IMR-90 (cell line): ENCODE results near the gene ACY1. TPM values are rescaled to one million over a fixed set of nuclear protein-coding genes. Genes with fewer than 3 reads are reported as not detected.

Source experiments
- ATAC-seq: fragments of 200-7000 bp; cut with Tn5 transposase; 2 replicates; pipeline ENCODE4 v1.9.1; 2020; ENCODE audit warnings: low read depth, mild to moderate bottlenecking, moderate library complexity
- BruUV-seq: library from RNA; stranded (reverse); fragments of 400-500 nt; replicated peaks from 2 replicates; lab custom pipeline; 2021; lab: Mats Ljungman, UMichigan
- CTCF ChIA-PET: fragments of 300-600 bp; formaldehyde crosslinking; extraction: SDS; loops from one replicate; lab custom pipeline; 2021; ENCODE audit warnings: antibody characterized with exemption; lab: Yijun Ruan, JAX
- POLR2A ChIA-PET: fragments of 300-600 bp; sonication (Branson Sonifier 250); formaldehyde crosslinking; loops from one replicate; lab custom pipeline; 2022; ENCODE audit warnings: antibody characterized with exemption; ENCODE audit not compliant: unreplicated experiment; lab: Charles Lee
- DNase-seq: peaks from one replicate; pipeline ENCODE4 v3.0.0; 2013
- H2AFZ ChIP-seq: replicated peaks from 2 replicates; pipeline ENCODE3; 2013; ENCODE audit warnings: low read length, mild to moderate bottlenecking; ENCODE audit not compliant: poor library complexity
- H2AK5ac ChIP-seq: 2 replicates; pipeline ENCODE4 v1.6.1; 2013; ENCODE audit warnings: low read depth, low read length, inconsistent platforms
- H2AK9ac ChIP-seq: replicated peaks from 2 replicates; pipeline ENCODE3; 2013; ENCODE audit warnings: mild to moderate bottlenecking, low read depth, low read length, moderate library complexity; ENCODE audit not compliant: poor library complexity
- H2BK120ac ChIP-seq: 2 replicates; pipeline ENCODE4 v1.6.1; 2013; ENCODE audit warnings: low read depth, low read length, inconsistent platforms
- H2BK15ac ChIP-seq: 3 replicates; pipeline ENCODE4 v1.6.1; 2013; ENCODE audit warnings: low read depth, low read length, inconsistent platforms
- H2BK20ac ChIP-seq: 2 replicates; pipeline ENCODE4 v1.6.1; 2013; ENCODE audit warnings: low read depth, mild to moderate bottlenecking, inconsistent platforms, low read length, moderate library complexity
- H2BK5ac ChIP-seq: 2 replicates; pipeline ENCODE4 v1.6.1; 2013; ENCODE audit warnings: mild to moderate bottlenecking, low read depth, low read length, inconsistent platforms; ENCODE audit not compliant: poor library complexity, severe bottlenecking
- H3K14ac ChIP-seq: replicated peaks from 2 replicates; pipeline ENCODE4 v1.6.1; 2013; ENCODE audit warnings: low read depth, low read length, inconsistent platforms
- H3K18ac ChIP-seq: 2 replicates; pipeline ENCODE4 v1.6.1; 2013; ENCODE audit warnings: low read depth, low read length, control low read depth
- H3K23ac ChIP-seq: 2 replicates; pipeline ENCODE4 v1.6.1; 2013; ENCODE audit warnings: low read depth, low read length, inconsistent platforms
- H3K27ac ChIP-seq: 2 replicates; pipeline ENCODE4 v1.5.1; 2013; ENCODE audit warnings: mild to moderate bottlenecking, control low read depth, low read length; ENCODE audit not compliant: insufficient read depth
- H3K27me3 ChIP-seq: 2 replicates; pipeline ENCODE4 v1.6.1; 2013; ENCODE audit warnings: low read length; ENCODE audit not compliant: control insufficient read depth, insufficient read depth
- H3K36me3 ChIP-seq: 2 replicates; pipeline ENCODE4 v1.6.1; 2013; ENCODE audit warnings: low read length, mixed read lengths; ENCODE audit not compliant: control insufficient read depth, insufficient read depth
- H3K4ac ChIP-seq: 2 replicates; pipeline ENCODE4 v1.6.1; 2013; ENCODE audit warnings: low read depth, low read length, inconsistent platforms
- H3K4me1 ChIP-seq: 2 replicates; pipeline ENCODE4 v1.6.1; 2013; ENCODE audit warnings: low read length, mixed read lengths; ENCODE audit not compliant: control insufficient read depth, insufficient read depth
- H3K4me2 ChIP-seq: 2 replicates; pipeline ENCODE4 v1.6.1; 2013; ENCODE audit warnings: low read depth, mild to moderate bottlenecking, control low read depth, low read length, moderate library complexity
- H3K4me3 ChIP-seq: 2 replicates; pipeline ENCODE4 v1.5.1; 2013; ENCODE audit warnings: low read depth, mild to moderate bottlenecking, control low read depth, low read length, moderate library complexity; ENCODE audit not compliant: insufficient read depth
- H3K56ac ChIP-seq: 2 replicates; pipeline ENCODE4 v1.6.1; 2013; ENCODE audit warnings: low read length, inconsistent platforms; ENCODE audit not compliant: insufficient read depth; ENCODE audit errors: extremely low read depth
- H3K79me1 ChIP-seq, 2 experiments: 2 replicates each; pipeline ENCODE4 v1.6.1; 2013; ENCODE audit warnings: low read length in 2 of 2, inconsistent platforms in 1 of 2, low read depth in 1 of 2
- H3K9ac ChIP-seq: 2 replicates; pipeline ENCODE4 v1.6.1; 2013; ENCODE audit warnings: low read depth, low read length, control low read depth
- H3K9me1 ChIP-seq: 2 replicates; pipeline ENCODE4 v1.6.1; 2013; ENCODE audit warnings: low read length, inconsistent platforms; ENCODE audit not compliant: insufficient read depth
- H3K9me3 ChIP-seq: 2 replicates; pipeline ENCODE4 v1.6.1; 2013; ENCODE audit warnings: low read length; ENCODE audit not compliant: control insufficient read depth, insufficient read depth
- H4K20me1 ChIP-seq: 2 replicates; pipeline ENCODE4 v1.6.1; 2013; ENCODE audit warnings: low read length, inconsistent platforms; ENCODE audit not compliant: insufficient read depth
- H4K5ac ChIP-seq: 2 replicates; pipeline ENCODE4 v1.6.1; 2013; ENCODE audit warnings: mild to moderate bottlenecking, low read depth, low read length, control low read depth
- H4K8ac ChIP-seq, 2 experiments: 2 replicates each; pipeline ENCODE4 v1.6.1; 2013; ENCODE audit warnings: low read depth in 2 of 2, low read length in 2 of 2, control low read depth in 1 of 2, inconsistent platforms in 1 of 2
- H4K91ac ChIP-seq: 2 replicates; pipeline ENCODE4 v1.6.1; 2013; ENCODE audit warnings: low read depth, low read length, inconsistent platforms; ENCODE audit not compliant: insufficient read depth
- CEBPB ChIP-seq: IDR thresholded peaks from 2 replicates; pipeline ENCODE4 v1.6.1; 2012; ENCODE audit warnings: low read depth, low read length, improper control_type of control experiment
- SMC3 ChIP-seq: fragments of 150-350 bp; IDR thresholded peaks from 2 replicates; pipeline ENCODE4 v1.6.1; 2016; ENCODE audit warnings: low read depth, mild to moderate bottlenecking, antibody characterized with exemption, low read length, moderate library complexity
- WGBS, 2 experiments: methylation state at CpG; one replicate each; pipeline versions ENCODE4 v1.1.5 to v1.1.7; 2013; ENCODE audit warnings: missing lambda C conversion rate in 2 of 2; ENCODE audit not compliant: insufficient read length in 1 of 2; ENCODE audit errors: extremely low coverage in 2 of 2; 5-methylcytosine and 5-hydroxymethylcytosine counted together
- dilution Hi-C: fragments of 300-500 bp; cut with HindIII; formaldehyde crosslinking; loops from one replicate; pipeline ENCODE4 v1.14.3; 2018; ENCODE audit warnings: low sequenced_read_pairs; ENCODE audit not compliant: unreplicated experiment
- in situ Hi-C: fragments of 300-500 bp; cut with MboI; formaldehyde crosslinking; loops from 3 replicates; pipeline ENCODE4 v1.14.3; 2019; ENCODE audit warnings: low sequenced_read_pairs, inconsistent platforms, mixed read lengths
- intact Hi-C: fragments of 100-400 bp; cut with micrococcal nuclease; formaldehyde crosslinking; loops from 2 replicates; pipeline ENCODE4 v1.10.0; 2022
- polyA plus RNA-seq, 3 experiments: library from polyadenylated mRNA; depleted of rRNA; stranded (reverse); fragments of >200 nt; gene quantifications; 2 replicates each; pipeline ENCODE4 v1.2.3, GENCODE V29; 2012; ENCODE audit warnings: low replicate concordance in 1 of 3
- total RNA-seq: library from RNA; depleted of rRNA; stranded (reverse); fragments of >200 nt; gene quantifications from 2 replicates; pipeline ENCODE4 v1.2.3, GENCODE V29; 2012

Gene ACY1
- total and polyA plus RNA-seq, 2 of the 4 experiments (the other 2 are of a cell fraction): 22.0 to 47.1 TPM

DNA sequence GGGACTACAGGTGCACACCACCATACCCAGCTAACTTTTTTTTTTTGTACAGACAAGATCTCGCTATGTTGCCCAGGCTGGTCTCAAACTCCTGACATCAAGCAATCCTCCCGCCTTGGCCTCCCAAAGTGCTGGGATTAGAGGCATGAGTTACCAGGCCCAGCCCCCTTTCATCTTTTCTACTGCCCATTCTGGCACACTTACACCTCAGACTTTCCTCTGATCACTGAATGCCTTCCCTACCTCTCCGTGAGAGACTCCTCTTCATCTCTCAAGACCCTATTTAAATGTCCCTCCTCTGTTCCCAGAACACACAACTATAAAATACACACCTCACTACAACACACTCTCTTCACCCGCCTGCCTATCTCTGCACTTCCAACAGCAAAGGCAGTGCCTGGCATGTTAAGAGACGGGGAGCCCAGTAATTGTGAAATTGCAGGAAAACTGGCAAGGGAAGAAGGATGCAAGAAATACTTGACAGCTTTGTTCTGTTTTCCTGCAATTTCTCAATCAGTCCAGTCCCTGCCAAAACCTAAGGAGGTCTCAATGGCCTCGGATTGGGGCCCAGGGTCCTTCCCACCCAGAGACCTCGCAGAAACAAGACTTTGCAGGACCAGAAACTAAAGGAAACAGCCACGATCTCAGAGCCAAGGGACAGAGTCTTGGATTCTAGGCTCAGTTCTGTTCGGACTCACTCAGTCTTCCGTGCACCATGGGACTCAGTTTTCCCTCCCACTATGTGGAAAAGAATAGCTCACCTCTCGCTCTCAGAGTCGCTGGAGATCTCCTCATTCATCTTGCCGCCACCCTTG is 42.5 kb upstream of the ACY1 start:
- peak overlapping the region; percentile 94 for H2AFZ ChIP-seq
- peak overlapping the region; percentile 32; the same call in 1 of the 2 replicates for H3K27ac ChIP-seq
- BruUV-seq: no TSS peak

More for the DNA sequence above, 42.5 kb upstream of the ACY1 start:
- Histone ChIP-seq H3K4me1 (peaks cover 13% of the 10 kb centered on the region), H3K9me3 (no peaks in the 10 kb centered on the region), H3K23ac (peak overlapping the region; percentile 54; the same call in 1 of the 2 replicates), H3K27me3 (no peaks in the 10 kb centered on the region), H3K79me1 (peaks cover 21 to 41% of the 10 kb centered on the region in 2 experiments; a peak in 3 of 4 replicates), H3K4ac (0 out of 2 replicates have a peak overlapping the region, but pooled peaks have one; percentile 0), H4K8ac (no peak overlapping the region), H2BK120ac (no peak overlapping the region), H2AK9ac (peak overlapping the region; percentile 96), H4K91ac (no peak overlapping the region), H3K36me3 (peaks cover 24% of the 10 kb centered on the region), H3K4me3 (peak overlapping the region; percentile 49), H3K9ac (peak overlapping the region; percentile 59), H2AK5ac (0 out of 2 replicates have a peak overlapping the region, but pooled peaks have one; percentile 2), H3K4me2 (peak overlapping the region; percentile 98), H4K20me1 (peaks cover 9% of the 10 kb centered on the region), H4K5ac (no peak overlapping the region), H3K9me1 (peaks cover 12% of the 10 kb centered on the region), H3K14ac (peak overlapping the region; percentile 37; the same call in 1 of the 2 replicates), H2BK5ac (no peak overlapping the region), H3K18ac (no peak overlapping the region), H3K56ac (no peak overlapping the region), H2BK15ac (no peak overlapping the region), H2BK20ac (no peak overlapping the region)
- 30% methylated on average over 5 of the region's 13 CpGs; no CpG with 5 or more reads in 1 of the 2 experiments for WGBS, 2 experiments
- ATAC-seq: no peak
- no peak for DNase-seq
- in situ Hi-C loops: loop anchor here (25.0 kb wide), 1 partner anchor 554 kb away; the partner anchor contains the start of genes MANF and RBM15B
- ChIA-PET CTCF (interaction anchor here (0.6 to 1.1 kb wide), 5 partner anchors 11 to 63 kb away, joined by 3 to 6 read pairs (median 4); no protein-coding TSS in a partner anchor), POLR2A (interaction anchor here (0.6 kb wide), 2 partner anchors 13 to 1372 kb away, joined by 3 to 5 read pairs; partner anchors contain the start of gene HEMK1)
- intact Hi-C loops: loop anchor here (5.0 kb wide), 1 partner anchor 201 kb away; no protein-coding TSS in a partner anchor
- no peak for TF ChIP-seq SMC3
- peak; percentile 36 for TF ChIP-seq CEBPB
- dilution Hi-C loops: no loop called here
